ENCODE data around the gene RPS3. TPM values are rescaled to one million over a fixed set of nuclear protein-coding genes. Genes with fewer than 3 reads are reported as not detected.
"Not testable (repeated sequence)": the region's sequence is repeated elsewhere in the genome, so short reads cannot be mapped to it uniquely, and the experiment has no call there.

RPS3 gene
- total RNA-seq, 1 experiment from 2014 or later: 1,749 TPM

- H3K4me3 Mint-ChIP-seq (ENCODE audit: low read depth, unreplicated experiment): no peak overlapping the region
- no peak overlapping the region for H3K27ac Mint-ChIP-seq (ENCODE audit: unreplicated experiment)
- no peak for DNase-seq
- H3K27me3 Mint-ChIP-seq (ENCODE audit: unreplicated experiment): no peaks in the 10 kb centered on the region
- no TSS peak for BruUV-seq (replicated peaks)
- intact Hi-C loops (cut with micrococcal nuclease; ENCODE audit: unreplicated experiment): no loop called here
- H3K36me3 Mint-ChIP-seq (ENCODE audit: insufficient read depth, unreplicated experiment): peaks cover 98% of the 10 kb centered on the region
- peaks cover 25% of the 10 kb centered on the region for H3K4me1 Mint-ChIP-seq (ENCODE audit: low read depth, unreplicated experiment)
- CTCF ChIA-PET: no interaction called here
- no peaks in the 10 kb centered on the region for H3K9me3 Mint-ChIP-seq (ENCODE audit: low read depth, unreplicated experiment)
- no peak for TF ChIP-seq CTCF (IDR thresholded peaks at IDR 0.05; ENCODE audit: unreplicated experiment)
Observed at GRCh38 chr11:75403983-75404658, 4.8 kb downstream of the RPS3 start.

DNA sequence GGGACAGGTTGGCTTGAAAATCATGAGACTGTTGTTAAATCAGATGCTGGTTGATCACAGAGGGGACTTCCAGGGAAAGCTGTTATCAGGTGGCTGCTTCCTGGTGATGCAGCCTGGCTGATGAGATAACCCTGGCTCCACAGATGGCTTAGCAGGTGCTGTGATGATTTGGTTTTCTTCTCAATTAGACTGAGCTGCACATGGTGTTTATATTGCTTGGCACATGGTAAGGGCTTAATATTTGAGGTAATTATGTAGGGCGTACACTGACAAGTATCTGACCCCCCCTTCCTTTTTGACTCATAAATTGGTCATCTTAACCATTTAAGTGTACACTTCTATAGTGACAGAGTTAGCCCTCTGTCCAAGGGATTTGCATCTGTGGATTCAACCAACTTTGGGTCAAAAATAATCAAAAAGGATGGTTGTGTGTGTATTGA is 7.0 kb downstream of the RPS3 start:
- DNase-seq: no peak
- H3K27me3 Mint-ChIP-seq (ENCODE audit: unreplicated experiment): no peaks in the 10 kb centered on the region
- no TSS peak for BruUV-seq (replicated peaks)

GRCh38 chr11:75408957-75409219 is 9.6 kb downstream of the RPS3 start:
- CTCF ChIA-PET: no interaction called here
- no peak for DNase-seq
- no peaks in the 10 kb centered on the region for H3K27me3 Mint-ChIP-seq (ENCODE audit: unreplicated experiment)
- no peaks in the 10 kb centered on the region for H3K9me3 Mint-ChIP-seq (ENCODE audit: low read depth, unreplicated experiment)
- H3K4me3 Mint-ChIP-seq (ENCODE audit: low read depth, unreplicated experiment): no peak overlapping the region
- TF ChIP-seq CTCF (IDR thresholded peaks at IDR 0.05; ENCODE audit: unreplicated experiment): no peak
- BruUV-seq (replicated peaks): no TSS peak
- intact Hi-C loops (cut with micrococcal nuclease; ENCODE audit: unreplicated experiment): no loop called here
- H3K4me1 Mint-ChIP-seq (ENCODE audit: low read depth, unreplicated experiment): peaks cover under 1% of the 10 kb centered on the region
- H3K36me3 Mint-ChIP-seq (ENCODE audit: insufficient read depth, unreplicated experiment): peaks cover 69% of the 10 kb centered on the region
- no peak overlapping the region for H3K27ac Mint-ChIP-seq (ENCODE audit: unreplicated experiment)

More for the DNA sequence above, 7.0 kb downstream of the RPS3 start:
- Mint-ChIP-seq H3K4me1 (ENCODE audit: low read depth, unreplicated experiment) (peaks cover 25% of the 10 kb centered on the region), H3K27ac (ENCODE audit: unreplicated experiment) (no peak overlapping the region), H3K36me3 (ENCODE audit: insufficient read depth, unreplicated experiment) (peaks cover 76% of the 10 kb centered on the region), H3K4me3 (ENCODE audit: low read depth, unreplicated experiment) (no peak overlapping the region), H3K9me3 (ENCODE audit: low read depth, unreplicated experiment) (no peaks in the 10 kb centered on the region)
- CTCF ChIA-PET: no interaction called here
- no peak for TF ChIP-seq CTCF (IDR thresholded peaks at IDR 0.05; ENCODE audit: unreplicated experiment)
- intact Hi-C loops (cut with micrococcal nuclease; ENCODE audit: unreplicated experiment): no loop called here

GRCh38 chr11:75409971-75410370 is 10.7 kb downstream of the RPS3 start:
- H3K27ac Mint-ChIP-seq (ENCODE audit: unreplicated experiment); H3K4me3 Mint-ChIP-seq (ENCODE audit: low read depth, unreplicated experiment); intact Hi-C loops (cut with micrococcal nuclease; ENCODE audit: unreplicated experiment); H3K9me3 Mint-ChIP-seq (ENCODE audit: low read depth, unreplicated experiment); DNase-seq; H3K4me1 Mint-ChIP-seq (ENCODE audit: low read depth, unreplicated experiment); H3K27me3 Mint-ChIP-seq (ENCODE audit: unreplicated experiment); CTCF ChIA-PET; BruUV-seq (replicated peaks): not testable (repeated sequence)
- H3K36me3 Mint-ChIP-seq (ENCODE audit: insufficient read depth, unreplicated experiment): peaks cover 64% of the 10 kb centered on the region

DNA sequence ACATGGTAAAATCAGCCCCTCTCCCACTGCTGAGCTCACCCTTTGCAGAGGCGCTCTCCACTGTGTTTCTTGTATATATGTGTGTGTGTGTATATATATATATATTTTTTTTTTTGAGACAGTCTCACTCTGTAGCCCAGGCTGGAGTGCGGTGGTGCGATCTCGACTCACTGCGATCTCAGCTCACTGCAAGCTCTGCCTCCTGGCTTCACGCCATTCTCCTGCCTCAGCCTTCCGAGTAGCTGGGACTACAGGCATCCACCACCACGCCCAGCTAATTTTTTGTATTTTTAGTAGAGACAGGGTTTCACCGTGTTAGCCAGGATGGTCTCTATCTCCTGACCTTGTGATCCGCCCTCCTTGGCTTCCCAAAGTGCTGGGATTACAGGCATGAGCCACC is 13.8 kb downstream of the RPS3 start:
- H3K27ac Mint-ChIP-seq (ENCODE audit: unreplicated experiment); BruUV-seq (replicated peaks); H3K4me3 Mint-ChIP-seq (ENCODE audit: low read depth, unreplicated experiment); H3K27me3 Mint-ChIP-seq (ENCODE audit: unreplicated experiment); CTCF ChIA-PET; H3K9me3 Mint-ChIP-seq (ENCODE audit: low read depth, unreplicated experiment); H3K4me1 Mint-ChIP-seq (ENCODE audit: low read depth, unreplicated experiment); intact Hi-C loops (cut with micrococcal nuclease; ENCODE audit: unreplicated experiment); DNase-seq: not testable (repeated sequence)
- H3K36me3 Mint-ChIP-seq (ENCODE audit: insufficient read depth, unreplicated experiment): peaks cover 54% of the 10 kb centered on the region
